VCaP (cell line): ENCODE data around the gene PHRF1.
A peak's percentile ranks its signal among the peaks of the same experiment; 100 is the strongest.

Experiments used
- H3K27ac ChIP-seq: fragments of 450-650 bp; 2 replicates; pipeline ENCODE4 v1.5.1; 2017
- TF ChIP-seq, protein P1 (sequence below): fragments of 450-650 bp; conservative IDR thresholded peaks from 2 replicates; pipeline ENCODE4 v1.5.1; 2017; ENCODE audit warnings: mild to moderate bottlenecking, moderate library complexity

Gene PHRF1

GRCh38 chr11:556662-557256 is 19.5 kb upstream of the PHRF1 start:
- H3K27ac ChIP-seq = no peak overlapping the region
- TF ChIP-seq, protein P1, sequence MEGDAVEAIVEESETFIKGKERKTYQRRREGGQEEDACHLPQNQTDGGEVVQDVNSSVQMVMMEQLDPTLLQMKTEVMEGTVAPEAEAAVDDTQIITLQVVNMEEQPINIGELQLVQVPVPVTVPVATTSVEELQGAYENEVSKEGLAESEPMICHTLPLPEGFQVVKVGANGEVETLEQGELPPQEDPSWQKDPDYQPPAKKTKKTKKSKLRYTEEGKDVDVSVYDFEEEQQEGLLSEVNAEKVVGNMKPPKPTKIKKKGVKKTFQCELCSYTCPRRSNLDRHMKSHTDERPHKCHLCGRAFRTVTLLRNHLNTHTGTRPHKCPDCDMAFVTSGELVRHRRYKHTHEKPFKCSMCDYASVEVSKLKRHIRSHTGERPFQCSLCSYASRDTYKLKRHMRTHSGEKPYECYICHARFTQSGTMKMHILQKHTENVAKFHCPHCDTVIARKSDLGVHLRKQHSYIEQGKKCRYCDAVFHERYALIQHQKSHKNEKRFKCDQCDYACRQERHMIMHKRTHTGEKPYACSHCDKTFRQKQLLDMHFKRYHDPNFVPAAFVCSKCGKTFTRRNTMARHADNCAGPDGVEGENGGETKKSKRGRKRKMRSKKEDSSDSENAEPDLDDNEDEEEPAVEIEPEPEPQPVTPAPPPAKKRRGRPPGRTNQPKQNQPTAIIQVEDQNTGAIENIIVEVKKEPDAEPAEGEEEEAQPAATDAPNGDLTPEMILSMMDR = no peak

- TF ChIP-seq, protein P1 = no peak
These were observed 18.7 kb upstream of the PHRF1 start for GRCh38 chr11:557328-558132.

DNA sequence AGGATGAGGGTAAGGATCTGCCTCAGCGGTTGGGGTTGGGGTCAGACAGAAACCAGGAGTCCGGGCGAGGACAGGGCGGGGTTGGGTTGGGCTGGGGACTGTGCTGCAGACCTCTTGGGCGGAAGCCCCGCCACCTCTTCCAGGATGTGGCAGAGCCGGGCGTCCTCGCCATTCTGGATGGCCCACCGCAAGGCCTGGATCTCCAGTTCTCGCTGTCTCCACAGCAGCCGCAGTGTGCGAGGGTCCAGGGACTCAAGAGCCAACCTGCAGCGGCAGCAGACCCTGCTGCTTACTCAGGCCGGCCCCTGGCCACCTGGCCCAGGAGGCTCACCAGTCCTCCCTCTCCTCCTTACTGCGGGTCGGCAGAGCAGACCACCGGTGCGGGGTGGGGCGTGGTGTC is 17.8 kb upstream of the PHRF1 start:
- TF ChIP-seq, protein P1 = no peak
- H3K27ac ChIP-seq = no peak overlapping the region

More at GRCh38 chr11:557328-558132, 18.7 kb upstream of the PHRF1 start:
- H3K27ac ChIP-seq = no peak overlapping the region

DNA sequence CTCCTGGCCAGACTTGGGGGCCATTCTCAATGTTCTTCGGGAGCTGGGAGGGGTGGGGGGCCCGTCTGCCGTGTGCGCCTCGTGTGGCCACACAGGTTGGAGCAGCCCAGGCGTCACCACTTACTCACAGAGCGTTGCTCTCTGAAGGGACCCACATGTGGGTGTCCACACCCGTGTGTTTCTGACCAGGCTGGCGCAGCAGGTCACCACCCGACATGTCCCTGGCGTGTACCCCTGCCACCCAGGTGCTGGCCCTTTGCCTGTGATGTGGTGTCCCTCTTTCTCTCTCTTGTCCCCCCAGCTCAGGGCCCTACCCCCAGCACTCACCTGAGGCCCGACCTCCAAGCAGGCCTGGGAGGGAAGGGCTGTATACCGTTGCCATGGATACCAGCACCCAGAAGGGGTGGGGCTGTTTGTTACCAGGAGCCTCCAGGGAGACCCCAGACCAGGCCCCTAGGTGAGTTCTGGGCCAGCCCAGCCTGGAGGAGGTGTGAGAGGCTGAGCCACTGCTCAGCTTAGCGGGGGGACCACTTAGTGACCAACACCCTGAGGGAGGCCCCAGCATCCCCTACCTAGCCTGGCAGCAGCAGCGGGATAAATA is 17.1 kb upstream of the PHRF1 start:
- TF ChIP-seq, protein P1 = 0 out of 2 replicates have a peak, but pooled peaks have one; percentile 6
- H3K27ac ChIP-seq = no peak overlapping the region

- H3K27ac ChIP-seq = peak overlapping the region; percentile 95
- TF ChIP-seq, protein P1 = no peak
These were observed 16.5 kb upstream of the PHRF1 start for GRCh38 chr11:559712-560304.

GRCh38 chr11:560305-561147 is 15.7 kb upstream of the PHRF1 start, which contains the start of the genes LMNTD2 and RASSF7:
Gene LMNTD2, minus strand, starts transcription at chr11:560738. Its CDS starts 22 bp downstream, at chr11:560716.
Gene RASSF7, plus strand, starts transcription at chr11:560970. Its CDS starts 799 bp downstream, at chr11:561769.
- H3K27ac ChIP-seq = peak within 1 kb of the TSS; percentile 95
- TF ChIP-seq, protein P1 = no peak
